Left hindlimb (tissue), 1 donor: ENCODE results near the gene ADORA1.

Experiments
- DNase-seq: peaks from one replicate; pipeline ENCODE4 v3.0.0-alpha.2; 2018

ADORA1 gene

GRCh38 chr1:203162403-203162802 is 34.9 kb downstream of the ADORA1 start:
- DNase-seq, result no peak

DNA sequence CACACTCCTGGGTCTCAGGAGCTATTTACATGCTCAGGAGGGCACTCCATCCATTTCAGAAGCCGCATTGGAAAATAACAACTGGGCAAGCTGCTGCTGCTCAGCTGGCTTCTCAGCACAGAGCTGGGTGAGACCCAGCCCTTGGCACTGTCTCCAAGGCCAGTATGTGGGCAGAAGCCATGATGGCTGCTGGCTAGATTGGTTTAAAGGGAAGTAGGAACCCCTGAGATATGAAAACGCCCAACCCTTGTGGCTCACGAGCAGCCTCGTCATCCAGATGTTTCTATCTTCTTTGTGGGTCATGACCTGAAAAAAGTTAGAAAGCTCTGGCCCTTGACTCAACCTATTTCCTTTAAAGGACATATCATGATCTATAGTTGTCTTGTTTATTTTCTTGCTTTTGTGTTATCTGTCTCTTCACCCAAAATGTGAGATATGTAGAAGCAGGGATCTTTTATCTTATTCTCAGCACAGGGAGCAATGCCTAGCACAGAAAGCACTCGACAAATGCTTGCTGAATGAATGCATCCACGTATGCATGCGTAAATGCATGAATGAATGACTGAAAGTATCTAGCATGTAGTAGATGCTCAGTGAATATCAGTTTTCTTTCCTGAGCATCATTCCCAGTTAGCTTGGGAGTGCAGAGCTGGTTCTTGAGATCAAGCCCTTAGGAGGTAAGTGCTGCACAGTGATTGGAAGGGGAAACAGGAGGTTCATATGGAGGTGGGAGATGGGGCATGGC is 36.5 kb downstream of the ADORA1 start:
- DNase-seq, result no peak

GRCh38 chr1:203165101-203165799 is 37.7 kb downstream of the ADORA1 start:
- DNase-seq, result no peak

GRCh38 chr1:203165800-203166161 is 38.3 kb downstream of the ADORA1 start:
- DNase-seq, result no peak

GRCh38 chr1:203166192-203166940 is 38.8 kb downstream of the ADORA1 start:
- no peak for DNase-seq

- DNase-seq, result no peak
These were observed 39.7 kb downstream of the ADORA1 start for GRCh38 chr1:203167026-203167912.

GRCh38 chr1:203167913-203168200 is 40.3 kb downstream of the ADORA1 start:
- no peak for DNase-seq

- no peak for DNase-seq
These were observed 40.8 kb downstream of the ADORA1 start for GRCh38 chr1:203168256-203168786.

- DNase-seq, result no peak
These were observed 41.5 kb downstream of the ADORA1 start for GRCh38 chr1:203168991-203169390.

DNA sequence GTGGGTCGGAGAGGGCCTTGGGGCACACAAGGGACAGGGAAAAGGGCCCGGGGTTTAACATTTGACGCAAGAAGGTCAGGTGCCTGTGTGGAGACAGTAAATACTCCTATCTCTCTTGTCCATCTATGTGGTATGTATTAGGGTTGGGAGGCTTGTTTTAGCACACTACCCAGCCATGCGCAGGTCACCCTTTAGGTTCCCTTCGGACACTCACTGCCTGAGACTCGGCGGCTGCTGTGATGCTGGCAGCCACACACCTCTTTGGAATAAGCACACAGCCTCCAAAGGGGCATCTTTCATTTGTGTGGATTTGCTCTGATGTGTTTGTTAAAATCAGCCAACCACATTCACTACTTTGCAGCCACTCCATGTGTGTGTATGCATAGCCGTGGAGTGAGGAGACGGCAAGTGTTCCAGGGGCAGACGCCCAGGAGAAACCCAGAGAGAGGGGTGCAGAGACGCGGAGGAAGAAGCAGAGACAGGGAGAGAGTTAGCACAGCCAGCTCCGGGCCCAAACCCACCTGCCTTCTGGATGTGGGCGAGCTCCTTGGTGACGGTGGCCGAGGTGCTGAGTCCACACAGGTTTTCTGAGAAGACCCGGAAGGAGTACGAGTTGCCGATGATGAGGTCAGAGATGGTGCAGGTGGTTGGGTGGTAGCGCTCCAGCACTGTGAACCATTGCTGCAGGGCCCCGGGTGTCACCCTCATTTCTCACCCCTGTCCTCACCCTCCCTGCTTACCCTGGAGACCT is 42.4 kb downstream of the ADORA1 start:
- DNase-seq, result no peak

DNA sequence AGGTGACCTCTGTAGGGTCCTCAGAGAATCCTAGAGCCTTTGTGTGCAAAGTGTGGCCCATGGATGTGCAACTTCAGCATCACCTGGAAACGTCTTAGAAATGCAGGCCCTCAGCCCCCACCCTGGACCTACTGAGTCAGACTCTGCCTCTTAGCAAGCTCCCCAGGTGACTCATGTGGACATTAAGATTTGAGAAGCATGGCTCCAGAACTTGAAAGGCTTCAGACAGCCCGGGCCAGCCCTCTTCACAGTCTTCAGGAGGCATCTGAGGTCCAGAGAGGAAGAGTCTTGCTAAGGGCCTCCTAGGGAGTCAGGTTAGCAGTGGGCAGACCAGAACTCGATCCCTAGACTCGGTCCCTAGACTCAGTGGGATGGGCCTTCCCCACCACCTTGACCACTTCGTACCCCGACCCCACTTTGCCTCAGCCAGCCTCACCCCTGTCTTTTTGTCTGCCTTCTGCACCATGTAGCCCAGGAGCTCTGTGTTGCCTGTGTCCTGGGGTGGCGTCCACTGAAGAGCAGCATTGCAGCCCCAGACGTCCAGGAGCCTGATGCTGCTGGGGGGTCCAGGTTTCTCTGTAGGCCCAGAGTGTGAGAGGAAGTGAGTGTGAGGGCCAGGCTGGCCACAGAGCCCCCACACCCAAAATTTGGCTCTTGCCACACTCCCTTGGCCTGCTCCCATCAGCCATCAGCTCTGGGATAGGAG is 43.3 kb downstream of the ADORA1 start:
- DNase-seq, result no peak

DNA sequence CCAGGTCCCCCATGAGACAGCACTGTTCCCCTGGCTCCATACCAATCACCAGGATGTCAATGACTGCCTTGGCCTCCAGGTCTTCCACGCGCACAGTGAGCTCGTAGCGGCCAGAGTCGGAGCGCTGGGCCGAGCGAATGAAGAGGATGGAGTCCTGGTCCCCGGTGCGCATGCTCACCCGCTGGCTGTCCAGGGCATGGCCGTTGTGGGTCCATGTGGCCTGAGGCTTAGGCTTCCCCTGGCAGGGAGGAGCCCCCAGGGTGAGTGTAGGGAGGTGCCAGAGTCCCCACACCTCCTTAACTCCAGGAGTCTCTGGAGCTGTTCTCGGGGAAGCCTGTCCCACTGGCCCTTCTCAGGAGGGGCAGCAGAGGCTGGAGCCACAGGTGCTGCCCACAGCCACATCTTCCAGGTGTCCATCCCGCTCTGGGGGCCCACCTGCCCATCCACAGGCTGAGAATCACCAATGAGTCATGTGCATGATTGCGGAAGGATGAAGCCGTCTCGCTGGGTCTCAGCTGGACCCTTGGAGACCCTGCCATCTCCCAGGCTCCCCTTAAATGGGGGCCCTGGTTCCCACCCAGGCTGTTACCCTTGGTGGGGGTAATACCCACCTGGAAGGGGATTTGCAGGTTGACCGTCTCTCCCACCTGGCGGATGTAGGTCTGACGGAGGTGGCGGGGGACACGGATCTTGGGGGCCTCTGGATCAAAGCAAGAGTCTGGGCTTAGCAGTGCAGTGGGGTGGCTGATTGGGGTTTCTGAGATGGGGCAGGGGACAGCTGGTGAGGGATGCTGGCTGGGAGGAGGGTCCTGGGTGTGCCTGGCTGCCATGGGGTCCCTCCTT is 44.0 kb downstream of the ADORA1 start:
- no peak for DNase-seq

DNA sequence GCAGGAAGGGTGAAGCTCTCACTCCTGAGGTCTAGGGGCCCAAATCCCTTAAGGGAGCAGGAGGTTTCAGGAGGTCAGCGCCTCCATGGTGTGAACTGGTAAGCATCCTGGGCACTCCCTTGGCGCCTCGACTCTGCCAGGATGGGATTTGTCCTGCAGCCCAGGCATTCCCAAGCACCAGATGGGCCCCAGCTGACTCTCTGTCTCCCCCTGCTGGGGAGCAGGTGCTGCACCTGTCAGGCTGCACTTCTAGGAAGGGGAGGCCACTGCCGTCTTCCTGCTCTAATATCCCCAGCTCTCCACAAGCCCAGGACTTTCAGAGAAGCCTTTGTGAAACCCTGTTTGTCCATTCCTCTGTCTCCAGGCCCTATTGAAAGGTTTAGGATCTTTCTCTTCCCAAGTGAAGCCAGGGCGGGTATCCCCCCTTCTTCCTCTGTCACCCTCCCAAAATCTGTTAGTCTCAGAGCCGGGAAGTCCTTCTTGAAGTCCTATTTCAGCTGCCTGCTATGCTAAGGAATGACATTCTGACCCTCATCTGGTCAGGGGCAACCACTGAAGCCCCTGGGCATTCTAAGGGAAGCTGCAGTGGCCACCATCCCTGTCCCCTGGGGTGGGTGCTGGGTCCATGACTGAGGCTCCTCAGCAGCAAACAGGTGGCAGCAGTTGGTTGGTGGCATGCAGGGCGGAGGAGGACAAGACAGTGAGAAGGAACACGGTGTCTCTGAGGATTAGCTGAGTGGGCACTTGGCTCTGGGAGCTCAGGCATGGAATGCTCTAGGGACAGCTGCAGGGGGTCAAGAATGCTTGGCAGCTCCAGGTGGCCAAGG is 44.9 kb downstream of the ADORA1 start:
- DNase-seq, result no peak

DNA sequence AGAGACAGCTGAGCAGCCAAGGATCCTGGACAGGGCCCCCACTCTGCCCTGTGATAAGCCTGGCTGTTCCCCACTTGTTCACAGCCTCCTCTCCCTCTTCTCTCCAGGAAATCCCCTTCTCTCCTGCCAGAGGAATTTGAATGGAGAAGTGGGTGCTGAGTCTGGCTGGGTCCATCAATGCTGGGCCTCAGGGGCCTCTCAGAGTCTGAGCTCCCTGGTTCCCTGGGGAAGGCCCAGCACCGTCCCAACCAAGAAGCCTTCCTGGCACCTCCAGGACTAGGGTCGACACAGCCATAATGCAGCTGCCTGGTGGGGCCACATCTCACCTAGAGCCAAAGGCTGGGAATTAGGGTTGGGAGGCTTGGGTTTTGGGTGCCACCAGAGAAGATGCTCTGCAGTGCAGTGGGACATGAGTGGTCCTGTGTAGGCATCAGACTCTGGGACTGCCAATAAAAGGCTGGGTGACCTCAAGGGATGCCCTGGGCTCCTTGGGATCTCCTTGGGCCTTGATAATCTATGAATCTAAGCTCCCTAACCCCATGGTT is 45.6 kb downstream of the ADORA1 start:
- DNase-seq, result no peak

GRCh38 chr1:203173566-203173965 is 46.0 kb downstream of the ADORA1 start:
- no peak for DNase-seq

- DNase-seq, result no peak
These were observed 46.9 kb downstream of the ADORA1 start for GRCh38 chr1:203174324-203174985.

GRCh38 chr1:203175237-203175826 is 47.8 kb downstream of the ADORA1 start, which contains the start of gene MYBPH:
MYBPH (minus strand) TSS chr1:203175826; CDS start chr1:203175755, 71 bp downstream.
- DNase-seq, result no peak

DNA sequence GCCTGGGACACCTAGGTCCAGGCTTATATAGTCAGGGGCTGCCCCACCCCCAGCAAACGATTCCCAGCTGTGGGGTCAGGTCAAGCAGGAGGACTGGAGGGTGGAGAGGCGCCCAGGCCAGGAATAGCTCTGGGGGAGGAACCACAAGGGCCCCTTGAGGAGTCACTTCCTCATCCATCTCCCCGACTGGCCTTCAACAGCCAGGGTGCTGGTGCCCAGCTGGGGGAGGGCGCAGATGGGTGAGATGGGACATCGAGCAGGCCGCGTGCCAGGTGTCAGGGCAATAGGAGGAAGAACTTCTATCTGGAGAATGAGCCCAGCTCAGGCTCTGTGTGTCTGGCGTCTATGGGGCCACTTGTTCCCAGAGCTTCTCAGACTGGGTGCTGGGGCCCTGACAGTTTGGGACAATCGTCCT is 48.3 kb downstream of the ADORA1 start:
- no peak for DNase-seq
